ENCODE results near the gene SUMO3. TPM values are rescaled to one million over a fixed set of nuclear protein-coding genes. Genes with fewer than 3 reads are reported as not detected.
A peak's percentile ranks its signal among the peaks of the same experiment; 100 is the strongest.
"Not testable (repeated sequence)": the region's sequence is repeated elsewhere in the genome, so short reads cannot be mapped to it uniquely, and the experiment has no call there.

SUMO3 gene
- polyA plus RNA-seq, 3 donors: 101 to 116 (median 106) TPM

- no peak for DNase-seq
Observed at GRCh38 chr21:44834231-44834950, 16.5 kb upstream of the SUMO3 start.

DNA sequence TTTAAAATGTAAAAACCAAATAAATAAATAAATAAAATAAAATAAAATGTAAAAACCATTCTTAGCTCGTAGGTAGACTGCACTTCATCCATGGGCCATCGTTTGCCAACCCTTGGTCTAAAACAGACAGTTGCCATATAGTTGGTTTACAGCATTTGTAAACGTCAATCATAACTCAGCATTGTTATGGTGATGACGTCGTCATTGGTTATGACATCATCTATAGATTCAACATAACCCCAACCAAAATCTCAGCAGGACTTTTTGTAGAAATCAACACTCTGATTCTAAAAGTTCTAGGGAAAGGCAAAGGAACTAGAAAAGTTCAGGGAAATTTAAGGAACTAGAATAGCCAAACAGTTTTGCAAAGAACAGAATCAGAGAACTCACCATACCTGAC, 15.8 kb upstream of the SUMO3 start:
- DNase-seq: no peak

DNA sequence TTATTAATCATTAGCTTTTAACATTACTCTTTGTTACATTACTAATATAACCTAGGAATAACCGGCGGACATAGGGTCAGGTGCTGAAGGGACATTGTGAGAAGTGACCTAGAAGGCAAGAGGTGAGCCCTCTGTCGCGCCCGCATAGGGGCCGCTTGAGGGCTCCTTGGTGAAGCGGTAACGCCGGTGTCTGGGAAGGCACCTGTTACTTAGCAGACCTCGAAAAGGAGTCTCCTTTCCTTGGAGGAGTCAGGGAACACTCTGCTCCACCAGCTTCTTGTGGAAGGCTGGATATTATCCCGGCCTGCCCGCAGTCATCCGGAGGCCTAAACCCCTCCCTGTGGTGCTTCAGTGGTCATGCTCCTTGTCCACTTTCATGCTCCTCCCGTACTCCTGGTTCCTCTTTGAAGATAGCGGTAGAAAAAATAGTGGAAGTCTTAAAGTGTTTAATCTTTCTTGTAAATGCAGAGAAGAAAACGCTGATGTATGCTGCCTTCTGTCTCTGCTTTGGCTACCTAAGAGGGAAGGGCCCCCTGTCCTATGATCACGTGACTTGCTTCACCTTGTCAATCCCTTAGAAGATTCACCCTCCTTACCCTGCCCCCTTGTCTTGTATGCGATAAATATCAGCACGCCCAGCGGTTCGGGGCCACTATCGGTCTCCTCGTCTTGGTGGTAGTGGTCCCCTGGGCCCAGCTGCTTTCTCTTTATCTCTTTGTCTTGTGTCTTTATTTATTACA, 14.8 kb upstream of the SUMO3 start:
- DNase-seq: not testable (repeated sequence)

DNA sequence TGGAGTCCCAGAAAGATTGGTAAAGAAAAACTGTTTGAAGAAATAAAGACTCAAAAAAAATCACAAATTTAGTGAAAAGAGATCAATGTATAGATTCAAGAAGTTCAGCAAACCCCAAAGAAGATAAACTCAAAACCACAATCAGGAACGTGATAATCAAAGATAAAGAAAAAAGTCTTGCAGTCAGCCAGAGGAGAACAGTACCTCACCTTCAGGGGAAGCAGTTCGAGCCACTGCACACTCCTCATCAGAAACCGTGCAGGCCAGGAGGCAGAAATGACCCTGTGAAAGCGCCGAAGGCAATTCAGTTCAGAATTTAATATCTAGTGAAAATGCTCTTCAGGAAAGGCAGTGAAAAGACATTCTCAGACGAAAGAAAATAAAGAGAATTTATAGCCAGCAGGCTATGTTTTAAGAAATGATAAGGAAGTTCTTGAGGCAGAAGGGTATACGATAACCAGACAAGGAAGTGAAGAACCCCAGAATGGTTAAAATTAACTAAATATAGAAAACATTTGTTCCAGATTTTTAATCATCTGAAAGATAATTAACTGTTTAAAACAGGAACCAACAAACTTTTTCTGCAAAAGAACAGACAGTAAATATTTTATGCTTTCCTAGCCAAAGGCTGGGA, 13.5 kb upstream of the SUMO3 start:
- DNase-seq: no peak

GRCh38 chr21:44829507-44830092, 11.7 kb upstream of the SUMO3 start:
- no peak for DNase-seq

GRCh38 chr21:44828362-44829056, 10.6 kb upstream of the SUMO3 start:
- DNase-seq: no peak

GRCh38 chr21:44823179-44823660, 5.4 kb upstream of the SUMO3 start:
- no peak for DNase-seq

DNA sequence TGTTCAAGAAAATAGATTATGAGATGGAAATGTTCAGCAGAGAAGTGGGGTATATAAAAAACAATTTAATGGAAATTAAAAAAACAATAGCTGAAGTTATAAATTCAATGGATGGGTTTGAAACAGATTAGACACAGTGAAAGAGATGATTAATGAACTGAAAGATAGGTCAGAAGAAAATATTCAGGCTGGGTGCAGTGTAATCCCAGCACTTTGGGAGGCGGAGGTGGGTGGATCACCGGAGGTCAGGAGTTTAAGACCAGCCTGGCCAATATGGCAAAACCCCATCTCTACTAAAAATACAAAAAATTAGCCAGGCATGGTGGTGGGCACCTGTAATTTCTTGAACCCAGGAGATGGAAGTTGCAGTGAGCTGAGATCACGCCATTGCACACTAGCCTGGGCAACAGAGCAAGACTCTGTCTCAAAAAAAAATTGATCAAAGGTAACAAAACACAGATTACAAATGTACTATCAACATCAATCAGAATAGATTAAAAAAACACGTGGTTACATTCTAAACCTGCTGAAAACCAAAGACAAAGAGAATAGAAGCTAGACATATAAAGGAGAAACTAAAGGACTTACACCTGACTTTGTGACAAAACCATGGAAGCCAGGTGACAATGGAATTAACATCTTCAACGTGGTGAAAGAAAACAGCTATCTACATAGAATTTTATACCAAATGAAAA, 4.8 kb upstream of the SUMO3 start:
- DNase-seq: no peak

GRCh38 chr21:44820851-44821250, 3.0 kb upstream of the SUMO3 start:
- DNase-seq: no peak

DNA sequence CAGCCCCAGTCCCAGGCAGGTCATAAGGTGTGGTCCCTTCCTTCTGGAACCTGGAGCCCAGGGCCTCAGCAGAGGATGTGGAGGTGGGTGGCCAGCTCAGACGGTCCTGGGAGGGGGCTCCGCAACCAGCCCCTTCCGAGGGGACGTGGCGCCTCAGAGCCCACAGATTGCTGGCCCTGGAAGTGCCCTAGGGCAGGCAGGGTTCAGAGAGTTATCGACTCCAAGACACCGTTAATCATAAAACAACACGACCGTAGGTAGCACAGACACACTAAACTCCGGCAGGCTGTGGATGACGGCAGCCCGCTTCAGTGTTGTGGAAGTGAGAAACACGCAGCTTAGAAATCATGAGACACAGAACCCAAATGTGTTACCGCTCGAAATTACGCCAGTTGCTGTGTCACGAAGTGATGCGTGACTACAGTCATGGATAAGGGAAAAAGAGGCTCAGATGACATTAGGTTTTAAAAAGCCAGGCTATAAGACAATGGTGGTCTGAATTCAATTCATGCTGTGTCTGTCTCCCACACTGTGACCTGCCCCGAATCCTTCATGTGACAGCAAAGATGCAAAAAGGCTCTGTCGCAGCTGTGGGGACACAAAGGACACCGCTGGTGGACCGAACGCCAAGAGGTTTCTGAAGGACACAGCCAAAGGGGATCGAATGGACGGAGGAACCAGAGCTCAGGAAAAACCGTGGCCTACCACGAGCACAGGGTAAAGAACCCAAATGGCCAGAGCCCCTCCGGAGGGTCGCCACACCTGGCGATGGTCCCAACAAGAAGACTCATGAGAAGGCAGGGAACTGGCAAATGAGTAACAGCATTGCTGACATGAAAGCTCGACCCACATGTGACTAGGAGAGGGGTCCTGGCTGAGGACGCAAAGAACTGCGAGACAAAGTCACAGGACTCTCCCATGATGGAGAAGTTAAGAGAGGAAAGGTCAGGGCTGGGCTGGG, 1.7 kb upstream of the SUMO3 start:
- DNase-seq: no peak

DNA sequence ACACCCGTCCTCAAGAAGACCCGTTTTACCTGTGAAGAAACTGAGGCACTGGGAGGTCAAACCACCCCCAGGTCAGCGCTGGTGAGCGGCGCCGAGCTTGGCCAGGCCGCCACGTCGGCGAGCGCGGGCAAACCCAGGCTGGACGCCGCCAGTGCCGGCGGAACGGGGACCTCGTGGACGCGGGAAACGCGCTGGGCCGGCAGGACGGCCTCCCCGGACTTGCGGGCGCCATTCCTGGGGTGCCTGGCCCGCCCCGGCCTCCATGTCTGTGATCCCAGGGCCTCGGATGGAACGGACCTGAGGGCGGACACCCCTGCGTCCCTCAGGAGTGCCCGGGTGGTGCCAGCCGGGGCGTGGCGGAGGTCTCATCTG, 764 bp upstream of the SUMO3 start:
- no peak for DNase-seq

- DNase-seq: peak; percentile 78
Observed at GRCh38 chr21:44817506-44817880, 369 bp downstream of the SUMO3 start.

DNA sequence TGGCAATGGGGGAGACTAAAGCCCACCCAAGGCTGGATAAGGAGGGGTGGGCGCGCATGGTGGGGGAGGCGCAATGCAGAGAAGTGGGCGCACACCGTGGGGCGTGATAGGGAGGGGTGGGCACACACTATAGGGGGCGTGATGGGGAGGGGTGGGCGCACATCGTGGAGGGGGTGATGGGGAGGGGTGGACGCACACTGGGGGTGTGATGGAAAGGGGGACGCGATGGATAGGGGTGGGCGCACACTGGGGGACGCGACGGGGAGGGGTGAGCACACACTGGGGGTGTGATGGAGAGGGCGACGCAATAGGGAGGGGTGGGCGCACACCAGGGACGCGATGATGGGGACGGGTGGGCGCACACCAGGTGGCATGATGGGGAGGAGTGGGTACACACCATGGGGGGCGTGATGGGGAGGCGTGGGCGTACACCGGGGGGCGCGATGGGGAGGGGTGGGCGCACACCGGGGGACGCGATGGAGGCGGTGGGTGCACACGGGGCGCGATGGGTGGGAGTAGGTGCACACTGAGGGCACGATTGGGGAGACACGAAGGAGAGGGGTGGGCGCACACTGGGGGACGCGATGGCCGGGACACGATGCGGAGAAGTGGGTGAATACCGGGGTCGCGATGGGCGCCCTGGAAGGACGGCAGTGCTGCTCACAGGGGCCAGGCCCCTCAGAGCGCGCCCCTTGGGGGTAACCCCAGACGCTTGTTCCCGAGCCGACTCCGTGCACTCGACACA, 929 bp downstream of the SUMO3 start:
- no peak for DNase-seq

DNA sequence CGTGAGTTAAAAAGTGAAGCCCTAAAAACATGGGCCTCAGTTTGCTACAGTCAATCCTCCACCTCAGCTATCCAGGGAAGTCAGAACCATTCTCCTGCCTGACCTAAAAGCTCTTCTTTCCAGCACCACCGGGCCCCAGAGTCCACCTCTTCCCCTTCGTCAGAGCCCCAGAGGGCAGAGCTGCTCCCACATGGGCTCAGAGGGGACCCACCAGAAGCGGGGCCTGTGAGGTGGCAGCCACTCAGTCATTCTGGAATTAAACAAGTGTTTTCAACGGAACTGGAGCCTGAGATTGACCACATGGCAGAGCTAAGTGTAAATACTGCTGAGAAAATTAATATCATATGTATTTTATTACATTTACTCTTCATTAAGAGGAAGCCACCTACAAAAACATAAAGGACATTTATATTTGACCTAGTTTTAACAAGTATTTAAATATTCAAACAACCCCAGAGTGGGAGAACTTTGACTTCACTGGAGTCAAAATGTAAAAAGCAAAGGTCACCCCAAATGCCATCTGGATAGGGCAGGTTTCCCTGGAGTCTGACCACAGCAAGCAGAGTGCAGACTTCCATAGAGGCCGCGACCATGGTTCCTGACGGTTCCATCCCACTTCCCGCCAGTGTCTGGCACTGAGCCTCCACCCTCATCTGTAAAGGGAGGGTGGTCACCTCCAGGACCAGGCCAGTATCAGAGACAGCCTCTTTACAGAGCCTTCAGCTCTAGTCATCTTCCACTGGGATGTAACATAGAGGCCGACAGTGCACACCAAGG, 1.8 kb downstream of the SUMO3 start:
- no peak for DNase-seq

DNA sequence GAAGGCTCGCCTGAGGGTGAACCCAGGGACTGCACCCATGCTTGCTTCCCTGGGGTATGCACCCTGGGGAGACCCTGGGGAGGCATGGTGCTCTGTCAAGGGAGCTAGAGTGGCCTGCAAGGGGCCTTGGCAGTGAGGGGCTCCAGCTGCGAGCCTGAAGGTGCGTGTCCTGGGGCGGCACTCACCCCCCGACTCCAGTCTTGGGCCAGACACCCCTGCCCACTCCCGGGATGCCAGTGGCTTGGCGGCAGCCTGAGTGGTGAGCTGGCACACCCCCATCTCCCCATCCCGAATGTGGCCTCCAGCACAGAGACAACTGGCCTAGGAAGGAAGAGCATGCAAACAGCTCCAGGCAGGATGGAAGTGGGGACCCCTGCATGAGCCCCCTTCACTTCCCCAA, 2.6 kb downstream of the SUMO3 start:
- no peak for DNase-seq

DNA sequence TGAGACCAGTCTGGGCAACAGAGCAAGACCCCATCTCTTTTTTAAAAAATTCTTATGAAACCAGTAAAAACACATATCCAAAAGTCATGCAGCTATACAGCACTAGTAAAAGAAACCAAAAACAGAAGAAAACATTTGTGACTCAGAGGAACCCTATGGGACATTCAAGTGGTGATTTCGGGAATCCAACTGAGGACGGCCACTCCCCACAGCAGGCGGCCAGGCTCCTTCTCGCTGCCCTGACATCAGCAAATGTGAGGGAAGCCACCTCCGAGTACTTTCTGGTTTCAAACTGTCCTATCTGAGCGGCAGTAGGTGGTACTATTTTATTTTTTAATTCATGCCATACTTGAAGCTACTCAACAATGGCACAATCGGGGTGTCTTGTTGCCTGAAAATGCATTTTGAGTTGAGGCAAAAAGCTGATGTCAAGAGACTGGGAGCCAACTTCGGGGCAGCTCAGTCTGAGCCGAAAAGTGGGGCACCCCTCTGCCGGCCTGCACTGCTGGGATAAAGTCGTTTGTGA, 3.3 kb downstream of the SUMO3 start:
- DNase-seq: no peak

DNA sequence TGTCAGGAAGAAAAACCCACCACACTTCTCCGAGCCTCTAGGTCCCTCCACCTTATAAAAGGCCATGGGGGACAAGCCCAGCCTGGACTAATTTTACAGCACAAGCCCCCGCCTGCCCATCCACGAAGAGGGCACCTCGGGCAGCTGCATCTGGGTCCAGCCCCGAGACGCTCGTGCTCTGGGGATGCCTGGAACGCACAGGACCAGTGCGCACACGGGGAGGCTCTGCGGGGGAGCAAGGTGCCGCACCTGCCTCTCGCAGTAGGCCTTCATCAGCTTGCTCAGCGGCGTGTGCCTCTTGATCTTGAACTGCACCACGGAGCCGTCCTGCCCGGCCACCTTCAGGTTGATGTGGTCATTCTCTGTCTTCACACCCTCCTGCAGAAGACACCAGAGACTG, 4.1 kb downstream of the SUMO3 start:
- no peak for DNase-seq

DNA sequence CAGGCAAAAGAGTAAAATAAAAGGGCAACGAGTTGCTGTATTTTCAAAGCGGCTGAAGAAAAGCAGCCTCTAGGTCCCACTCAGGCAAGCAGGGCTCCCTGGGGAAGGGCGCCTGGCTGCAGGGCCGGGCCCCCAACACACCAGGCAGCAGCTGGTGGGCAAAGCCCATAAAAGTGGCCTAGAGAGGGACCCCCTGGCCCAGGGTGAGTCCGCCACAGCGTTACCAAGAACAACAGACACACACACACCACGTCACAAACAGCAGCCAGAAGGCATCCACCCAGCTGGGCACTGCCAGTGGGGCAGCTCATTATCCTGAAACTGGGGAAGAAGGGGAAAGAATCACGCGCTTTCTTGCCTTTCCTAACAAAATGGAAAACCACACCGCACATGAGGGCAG, 4.7 kb downstream of the SUMO3 start:
- no peak for DNase-seq
